Measurements from ENCODE around the gene PDE4D.

DNA sequence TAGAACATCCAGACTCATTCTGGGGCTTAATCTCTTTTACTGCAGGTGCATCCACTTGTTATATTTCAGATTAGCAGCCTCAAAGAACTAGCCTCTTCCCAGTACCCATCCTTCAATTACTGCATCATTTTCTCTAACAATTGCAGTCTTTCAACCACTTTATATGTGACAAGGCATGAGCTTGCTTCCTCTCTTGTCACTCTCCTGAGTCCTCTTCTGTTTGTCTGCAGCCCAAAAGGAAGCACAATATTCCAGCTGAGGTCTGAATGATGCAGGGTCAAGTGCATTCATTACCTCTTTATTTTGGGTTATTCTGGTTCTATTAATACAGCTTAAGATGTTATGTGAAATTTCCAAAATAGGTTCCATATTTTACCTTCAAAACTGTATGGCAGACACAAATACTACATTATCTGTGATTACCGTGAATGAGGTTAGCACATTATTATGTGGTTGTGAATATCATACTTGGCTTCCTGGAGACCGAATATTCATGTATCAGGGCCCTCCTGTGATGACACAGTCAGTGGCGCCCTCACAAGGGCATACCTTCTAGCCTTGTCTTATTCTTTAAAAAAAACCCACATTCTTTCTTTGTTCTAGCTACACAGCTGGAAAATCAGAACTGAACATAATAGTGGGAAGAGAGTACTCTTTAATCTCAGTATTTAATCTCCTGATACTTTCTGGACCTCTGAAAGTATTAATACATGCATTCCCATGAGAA lies 323.8 kb downstream of the PDE4D start:
- TF ChIP-seq, protein P1, sequence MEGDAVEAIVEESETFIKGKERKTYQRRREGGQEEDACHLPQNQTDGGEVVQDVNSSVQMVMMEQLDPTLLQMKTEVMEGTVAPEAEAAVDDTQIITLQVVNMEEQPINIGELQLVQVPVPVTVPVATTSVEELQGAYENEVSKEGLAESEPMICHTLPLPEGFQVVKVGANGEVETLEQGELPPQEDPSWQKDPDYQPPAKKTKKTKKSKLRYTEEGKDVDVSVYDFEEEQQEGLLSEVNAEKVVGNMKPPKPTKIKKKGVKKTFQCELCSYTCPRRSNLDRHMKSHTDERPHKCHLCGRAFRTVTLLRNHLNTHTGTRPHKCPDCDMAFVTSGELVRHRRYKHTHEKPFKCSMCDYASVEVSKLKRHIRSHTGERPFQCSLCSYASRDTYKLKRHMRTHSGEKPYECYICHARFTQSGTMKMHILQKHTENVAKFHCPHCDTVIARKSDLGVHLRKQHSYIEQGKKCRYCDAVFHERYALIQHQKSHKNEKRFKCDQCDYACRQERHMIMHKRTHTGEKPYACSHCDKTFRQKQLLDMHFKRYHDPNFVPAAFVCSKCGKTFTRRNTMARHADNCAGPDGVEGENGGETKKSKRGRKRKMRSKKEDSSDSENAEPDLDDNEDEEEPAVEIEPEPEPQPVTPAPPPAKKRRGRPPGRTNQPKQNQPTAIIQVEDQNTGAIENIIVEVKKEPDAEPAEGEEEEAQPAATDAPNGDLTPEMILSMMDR (IDR thresholded peaks at IDR 0.05) = no peak
- no peak for TF ChIP-seq POLR2A (IDR thresholded peaks at IDR 0.05)
